HG03039 (cell line): ENCODE measurements around the gene SPATA18.
"Not testable (repeated sequence)": the region's sequence is repeated elsewhere in the genome, so short reads cannot be mapped to it uniquely, and the experiment has no call there.

ENCODE experiments used
- ATAC-seq: cut with Tn5 transposase; IDR thresholded peaks from one replicate; pipeline ENCODE4 v1.9.1; 2021; ENCODE audit warnings: mild to moderate bottlenecking, moderate library complexity; ENCODE audit not compliant: unreplicated experiment

SPATA18 gene

DNA sequence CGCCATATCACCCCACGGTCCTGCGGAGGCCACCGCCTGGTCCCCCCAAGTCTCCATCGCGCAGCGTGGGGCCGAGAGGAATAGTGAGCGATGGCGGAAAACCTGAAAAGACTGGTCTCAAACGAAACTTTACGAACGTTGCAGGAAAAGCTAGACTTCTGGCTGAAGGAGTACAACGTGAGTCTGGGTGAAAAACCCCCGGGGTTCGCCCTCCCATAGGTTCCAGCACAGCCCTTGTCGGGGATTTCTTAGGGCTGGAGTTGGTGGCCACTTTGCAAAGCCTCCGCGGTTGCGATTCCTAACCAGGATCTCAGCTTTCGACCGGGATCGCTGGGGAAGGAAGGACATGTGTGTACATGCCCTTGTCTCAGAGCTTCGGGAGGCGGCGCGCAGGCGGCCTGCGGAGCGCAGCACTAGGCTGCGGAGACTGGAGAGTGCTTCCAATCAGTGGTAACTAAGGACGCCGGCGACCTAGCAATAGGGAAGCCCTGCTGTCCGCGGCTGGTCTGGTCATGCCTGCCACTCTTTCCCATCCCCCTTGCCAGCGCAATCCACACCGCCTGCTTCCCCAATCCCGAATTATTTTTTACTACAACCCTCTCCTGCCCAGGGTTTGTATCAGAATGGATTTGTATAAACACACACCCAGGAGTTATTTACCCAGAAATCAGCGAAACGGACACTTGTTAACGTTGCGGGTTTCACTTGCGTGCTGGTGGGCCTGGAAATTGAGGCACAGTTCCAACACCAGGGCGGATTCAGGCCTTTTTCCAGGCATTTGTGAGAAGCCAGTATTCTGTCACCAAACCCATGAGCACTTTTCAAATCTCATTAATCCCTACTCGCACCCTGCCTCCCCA is 741 bp downstream of the SPATA18 start:
- peak; percentile 57 for ATAC-seq

DNA sequence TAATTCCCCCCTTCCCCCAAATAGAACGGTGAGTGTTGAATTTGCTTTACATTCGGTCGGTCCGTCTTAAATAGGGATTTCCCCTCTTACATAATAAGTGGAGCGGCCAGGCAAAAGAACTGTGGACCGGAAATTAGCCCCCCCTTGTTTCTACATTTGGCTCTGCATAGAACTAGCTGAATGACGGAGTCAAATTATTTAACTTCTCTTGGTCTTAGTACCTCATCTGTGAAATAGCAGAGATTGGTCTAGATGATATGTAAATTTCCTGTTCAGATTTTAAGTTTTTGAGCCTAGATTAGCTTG is 1.3 kb downstream of the SPATA18 start:
- ATAC-seq, result peak; percentile 61

DNA sequence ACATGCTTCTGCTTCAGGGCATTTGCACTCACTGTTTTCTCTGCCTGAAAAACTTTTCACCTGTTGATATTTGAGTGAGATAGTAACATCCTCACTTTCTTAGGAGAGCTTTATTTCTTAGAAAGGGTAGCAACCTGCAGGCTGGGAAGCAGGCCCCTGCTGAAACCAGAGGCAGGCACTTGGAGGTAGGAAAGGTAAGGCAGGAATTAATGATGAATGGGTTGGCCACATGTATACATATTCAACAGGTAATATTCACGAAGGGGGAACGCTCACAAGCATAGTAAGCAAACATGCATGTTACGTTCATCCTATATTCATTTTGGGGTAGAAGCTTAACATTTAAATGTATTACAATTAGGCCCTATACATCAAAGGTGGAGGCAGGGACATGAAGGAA is 3.1 kb downstream of the SPATA18 start:
- ATAC-seq, result no peak

DNA sequence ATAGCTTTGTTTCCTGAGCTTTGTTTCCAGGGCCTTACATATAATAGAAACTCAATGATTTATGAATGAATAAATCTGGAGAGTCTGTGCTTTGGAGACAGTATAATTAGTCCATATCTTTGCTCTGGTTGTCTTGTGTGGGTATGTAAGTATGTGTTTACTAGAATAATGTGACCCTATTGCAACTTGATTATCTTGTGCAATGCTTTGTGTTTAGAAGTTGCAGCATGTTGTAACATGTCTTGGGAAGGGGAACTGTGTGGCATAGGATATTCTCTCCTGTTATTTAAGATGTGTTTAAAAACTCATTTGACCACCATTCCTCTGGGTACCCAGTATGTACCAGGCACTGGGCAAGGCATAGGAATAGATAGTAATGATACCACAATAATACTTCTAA is 6.1 kb downstream of the SPATA18 start:
- no peak for ATAC-seq

DNA sequence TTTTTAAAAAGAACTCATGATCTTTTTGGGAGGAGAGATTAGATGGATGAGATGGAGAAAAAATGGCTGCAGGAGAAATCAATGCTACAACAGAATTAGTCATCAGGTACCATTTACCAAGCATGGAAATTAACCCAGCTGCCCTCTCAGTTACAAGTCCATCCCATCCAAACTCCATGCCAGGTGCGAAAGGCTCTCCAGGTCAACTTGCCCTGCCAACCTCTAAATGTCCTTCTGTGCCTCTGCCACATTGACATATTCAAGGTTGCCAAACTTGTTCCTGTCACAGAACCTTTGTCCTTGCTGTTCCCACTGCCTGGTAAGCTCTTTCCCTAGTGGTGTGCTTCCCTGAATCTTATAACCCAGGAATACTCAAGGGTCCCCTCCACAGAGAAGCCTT is 7.2 kb downstream of the SPATA18 start:
- ATAC-seq, result no peak

DNA sequence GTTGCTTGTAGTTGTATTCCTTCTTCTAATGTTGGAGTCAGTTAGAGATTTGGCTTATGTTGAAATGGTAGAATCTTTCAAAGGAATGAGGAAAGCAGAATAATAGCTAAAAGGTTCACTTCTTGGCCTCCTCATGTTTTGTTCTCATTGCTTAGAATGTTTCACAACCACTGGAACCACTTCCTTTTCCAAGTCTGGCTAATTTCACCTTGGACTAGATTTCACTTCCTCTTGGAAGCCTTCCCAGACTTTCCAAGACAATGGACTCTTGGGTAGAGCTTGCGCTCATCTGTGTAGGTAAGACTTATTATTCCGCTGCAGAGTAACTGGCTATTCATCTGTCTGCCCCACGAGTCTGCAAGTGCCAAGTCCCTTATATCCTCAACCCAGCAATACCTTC is 8.3 kb downstream of the SPATA18 start:
- ATAC-seq, result no peak

DNA sequence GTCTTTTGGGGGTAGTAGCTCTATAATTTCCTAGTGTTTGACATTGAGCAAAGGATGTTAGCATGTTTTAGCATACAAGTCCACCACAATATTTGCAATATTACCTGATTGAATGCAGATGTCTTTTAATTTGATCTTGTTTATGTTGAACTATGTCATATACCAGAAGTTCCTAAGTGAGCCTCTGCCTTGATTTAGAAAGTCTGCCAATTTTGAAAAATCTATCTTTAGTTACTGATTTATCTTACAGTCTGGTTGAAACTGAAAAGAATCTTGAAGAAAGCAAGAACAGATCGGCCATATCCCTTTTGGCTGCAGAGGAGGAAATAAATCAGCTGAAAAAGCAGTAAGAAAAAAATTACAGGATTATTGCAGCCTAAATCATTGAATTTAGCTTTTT is 18.5 kb downstream of the SPATA18 start:
- ATAC-seq, result no peak

DNA sequence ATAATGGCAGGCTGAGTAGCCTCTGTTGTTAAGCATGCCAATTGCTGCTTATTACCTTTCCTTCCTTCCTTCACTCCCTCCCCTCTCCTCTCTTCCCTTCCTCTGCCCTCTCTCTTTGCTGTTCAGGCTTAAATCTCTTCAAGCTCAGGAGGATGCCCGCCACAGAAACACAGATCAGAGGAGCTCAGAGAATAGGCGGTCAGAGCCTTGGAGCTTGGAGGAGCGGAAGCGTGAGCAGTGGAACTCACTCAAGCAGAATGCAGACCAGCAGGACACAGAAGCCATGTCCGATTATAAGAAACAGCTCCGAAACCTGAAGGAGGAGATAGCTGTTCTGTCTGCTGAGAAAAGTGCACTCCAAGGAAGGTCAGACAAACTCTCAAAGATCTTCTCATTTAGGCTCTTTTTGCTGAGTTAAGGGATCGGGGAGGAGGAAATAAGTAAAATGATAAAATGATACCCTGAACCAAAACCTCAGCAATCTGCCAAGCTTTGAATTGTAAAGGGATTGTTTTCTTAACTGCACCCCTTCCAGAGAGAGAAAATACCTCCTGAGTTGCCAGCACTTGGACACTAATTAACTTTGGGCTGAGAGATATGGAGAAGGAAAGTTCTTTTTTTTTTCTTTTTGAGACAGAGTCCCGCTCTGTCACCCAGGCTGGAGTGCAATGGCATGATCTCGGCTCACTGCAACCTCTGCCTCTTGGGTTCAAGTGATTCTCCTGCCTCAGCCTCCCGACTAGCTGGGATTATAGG is 20.9 kb downstream of the SPATA18 start:
- no peak for ATAC-seq

DNA sequence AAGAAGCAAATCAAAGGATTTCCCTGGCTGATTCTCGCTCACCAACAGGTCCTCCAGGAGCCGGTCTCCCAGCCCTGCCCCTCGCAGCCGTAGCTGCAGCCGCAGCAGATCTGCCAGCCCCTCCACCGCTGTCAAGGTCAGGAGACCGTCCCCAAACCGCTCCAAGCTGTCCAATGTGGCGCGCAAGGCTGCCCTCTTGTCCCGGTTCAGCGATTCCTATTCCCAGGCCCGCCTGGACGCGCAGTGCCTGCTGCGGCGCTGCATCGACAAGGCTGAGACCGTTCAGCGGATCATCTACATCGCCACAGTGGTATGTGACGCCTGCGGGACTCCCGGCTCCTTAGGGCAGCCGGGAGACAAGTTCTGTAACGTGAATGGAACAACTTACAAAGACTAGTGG is 25.6 kb downstream of the SPATA18 start:
- ATAC-seq, result no peak

DNA sequence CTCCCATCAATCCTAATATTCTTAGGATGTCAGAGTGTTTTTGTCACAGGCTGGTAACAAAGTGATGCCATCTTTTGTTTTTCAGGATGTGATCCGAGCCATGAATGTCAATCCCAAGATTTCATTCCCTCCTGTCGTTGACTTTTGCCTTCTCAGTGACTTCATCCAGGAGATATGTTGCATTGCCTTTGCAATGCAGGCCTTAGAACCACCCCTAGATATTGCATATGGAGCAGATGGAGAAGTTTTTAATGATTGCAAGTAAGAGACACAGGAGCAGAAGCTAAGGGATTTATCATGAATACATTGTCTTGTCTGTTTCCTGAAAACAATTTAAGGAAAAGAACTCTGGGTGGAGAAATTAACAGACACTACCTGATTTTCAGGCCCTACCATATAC is 28.6 kb downstream of the SPATA18 start:
- no peak for ATAC-seq

DNA sequence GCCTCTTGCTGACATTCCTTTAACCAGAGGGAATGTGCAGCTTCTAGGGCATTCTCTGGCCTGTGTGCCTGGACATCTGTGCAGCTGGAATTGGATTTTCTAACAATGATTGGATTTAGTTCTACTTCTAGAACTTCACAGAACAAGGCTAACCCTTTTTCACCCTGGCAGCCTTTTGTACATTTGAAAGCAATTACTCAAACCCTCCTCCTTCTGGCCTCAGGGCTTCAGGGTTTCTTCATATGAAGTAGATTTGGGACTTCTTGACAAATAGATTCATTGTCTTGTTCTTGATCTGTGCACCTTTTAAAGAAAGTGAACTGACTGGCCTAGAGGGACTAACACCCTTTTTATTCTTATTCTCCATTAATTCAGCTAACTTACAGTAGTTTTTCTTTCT is 30.1 kb downstream of the SPATA18 start:
- ATAC-seq, result no peak

DNA sequence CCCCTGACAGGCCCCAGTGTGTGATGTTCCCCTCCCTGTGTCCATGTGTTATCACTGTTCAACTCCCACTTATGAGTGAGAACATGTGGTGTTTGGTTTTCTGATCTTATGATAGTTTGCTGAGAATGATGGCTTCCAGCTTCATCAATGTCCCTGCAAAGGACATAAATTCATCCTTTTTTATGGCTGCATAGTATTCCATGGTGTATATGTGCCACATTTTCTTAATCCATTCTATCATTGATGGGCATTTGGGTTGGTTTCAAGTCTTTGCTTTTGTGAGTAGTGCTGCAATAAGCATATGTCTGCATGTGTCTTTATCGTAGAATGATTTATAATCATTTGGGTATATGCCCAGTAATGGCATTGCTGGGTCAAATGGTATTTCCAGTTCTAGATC is 35.3 kb downstream of the SPATA18 start:
- not testable (repeated sequence) for ATAC-seq

DNA sequence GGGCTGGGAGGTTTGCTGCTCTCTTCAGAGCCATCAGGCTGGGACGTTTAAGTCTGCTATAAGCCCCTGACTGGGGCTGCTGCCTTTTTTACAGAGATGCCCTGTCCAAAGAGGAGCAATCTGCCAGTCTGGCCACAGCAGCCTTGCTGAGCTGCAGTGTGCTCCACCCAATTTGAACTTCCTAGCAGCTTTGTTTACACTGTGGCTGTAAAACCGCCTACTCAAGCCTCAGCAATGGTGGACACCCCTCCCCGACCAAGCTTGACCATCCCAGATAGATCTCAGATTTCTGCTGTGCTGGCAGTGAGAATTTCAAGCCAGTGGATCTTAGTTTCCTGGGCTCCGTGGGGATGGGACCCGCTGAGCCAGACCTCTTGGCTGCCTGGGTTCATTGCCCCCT is 40.7 kb downstream of the SPATA18 start:
- ATAC-seq, result no peak

DNA sequence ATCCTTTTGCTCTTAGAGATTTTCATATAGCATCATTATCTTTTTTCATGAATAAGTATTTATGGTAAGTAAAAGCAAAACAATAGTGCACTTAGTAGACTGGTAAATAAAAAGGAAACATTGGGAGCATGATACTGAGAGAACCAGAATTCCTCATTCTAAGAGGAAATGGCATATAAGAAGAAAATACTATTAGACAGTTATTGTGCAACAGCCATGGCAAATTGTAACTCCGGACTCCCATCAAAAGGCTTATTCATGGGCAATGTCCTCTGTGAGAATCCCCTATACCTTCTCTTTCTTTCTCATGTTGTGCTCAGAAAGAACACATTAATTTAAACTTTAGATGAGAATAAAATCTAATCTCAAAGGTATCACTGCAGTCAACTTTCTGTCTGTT is 42.4 kb downstream of the SPATA18 start:
- ATAC-seq, result no peak

DNA sequence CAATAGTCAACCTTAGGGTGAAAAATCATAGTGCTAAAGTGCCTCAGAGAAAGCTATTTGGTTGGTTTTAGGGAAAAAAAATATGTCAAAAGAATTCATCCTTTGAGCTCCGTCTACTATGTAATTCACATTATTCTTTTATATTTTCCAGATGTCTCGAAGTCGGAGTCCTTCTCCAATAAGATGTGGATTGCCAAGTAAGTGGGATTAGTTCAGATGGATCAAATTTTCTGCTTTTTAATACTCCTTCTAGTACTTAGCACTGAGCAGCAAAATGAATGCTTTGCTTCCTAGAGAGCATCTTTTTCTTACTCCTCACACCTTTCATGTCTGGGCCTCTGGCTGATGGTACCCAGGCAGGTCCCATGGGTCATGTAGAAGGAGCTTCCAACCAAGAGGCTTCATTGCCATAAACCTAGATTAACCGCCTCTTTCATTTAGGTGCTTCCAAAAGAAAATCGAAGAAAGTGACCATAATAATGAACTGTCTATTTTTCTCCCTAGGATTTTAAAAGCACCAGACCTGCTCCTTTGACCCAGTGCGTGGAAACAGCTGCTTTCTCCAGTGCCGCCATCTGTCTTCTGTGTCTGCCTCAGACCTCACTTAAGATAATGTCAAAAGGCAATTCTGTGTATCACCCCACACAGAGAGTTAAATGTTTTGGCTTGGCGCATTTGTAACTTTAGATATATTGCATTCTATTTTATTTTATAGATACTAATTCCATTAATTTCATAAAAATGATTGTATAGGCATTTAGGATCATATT is 43.5 kb downstream of the SPATA18 start:
- ATAC-seq, result no peak

DNA sequence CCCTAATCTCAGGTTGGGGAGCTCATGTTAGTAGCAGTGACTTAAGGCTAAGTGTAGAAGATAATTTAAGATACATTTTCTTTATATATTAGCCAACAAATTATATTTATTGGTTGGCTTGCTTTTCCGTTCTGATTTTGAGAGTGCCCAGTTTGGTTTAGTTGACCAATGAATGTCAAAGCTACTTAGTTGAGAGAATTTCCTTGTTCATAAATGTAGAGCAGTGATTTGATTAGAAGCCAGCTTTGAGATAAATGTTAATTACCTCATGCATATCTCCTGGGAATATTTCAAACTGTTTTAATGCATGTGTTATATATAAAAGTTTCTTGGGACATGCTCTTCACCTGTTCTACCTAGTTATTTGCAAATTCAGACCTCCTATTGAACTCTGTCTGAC is 44.3 kb downstream of the SPATA18 start:
- no peak for ATAC-seq

DNA sequence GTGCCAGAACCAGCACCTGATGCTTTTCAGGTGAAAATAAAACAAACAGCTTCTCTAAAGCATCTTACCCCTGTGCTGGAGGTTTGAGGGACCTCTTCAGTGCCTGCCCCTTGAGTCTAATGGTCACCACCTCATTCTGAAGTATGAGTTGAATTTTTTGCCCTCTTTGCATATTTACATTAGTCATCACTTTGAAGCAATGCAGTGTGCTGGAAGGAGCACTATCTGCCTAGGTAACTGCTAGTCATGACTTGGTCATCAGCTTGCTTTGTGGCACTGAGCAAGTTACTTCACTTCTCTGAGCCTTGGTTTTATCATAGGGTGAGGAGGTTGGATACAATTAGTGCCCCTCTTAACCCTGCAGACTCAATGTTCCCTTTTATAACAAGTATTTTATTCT is 44.9 kb downstream of the SPATA18 start:
- ATAC-seq, result no peak

DNA sequence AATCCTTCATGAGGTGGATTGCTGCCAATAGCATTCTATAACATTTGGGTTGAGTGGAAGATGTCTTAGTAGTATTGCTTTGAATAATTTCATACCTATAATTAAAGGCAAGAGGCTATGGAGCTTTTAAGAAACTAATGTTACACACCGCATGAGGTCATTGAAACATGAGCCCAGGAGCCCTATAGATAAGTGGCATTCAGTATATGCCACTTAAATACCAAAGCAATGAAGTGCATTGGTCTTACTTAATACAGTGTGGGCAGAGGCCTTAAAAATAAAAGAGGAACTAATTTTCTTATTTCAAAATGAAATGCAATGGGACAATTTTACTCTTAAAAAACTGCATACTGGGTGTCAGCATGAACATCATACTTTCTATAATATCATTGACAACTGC is 47.5 kb downstream of the SPATA18 start:
- no peak for ATAC-seq

DNA sequence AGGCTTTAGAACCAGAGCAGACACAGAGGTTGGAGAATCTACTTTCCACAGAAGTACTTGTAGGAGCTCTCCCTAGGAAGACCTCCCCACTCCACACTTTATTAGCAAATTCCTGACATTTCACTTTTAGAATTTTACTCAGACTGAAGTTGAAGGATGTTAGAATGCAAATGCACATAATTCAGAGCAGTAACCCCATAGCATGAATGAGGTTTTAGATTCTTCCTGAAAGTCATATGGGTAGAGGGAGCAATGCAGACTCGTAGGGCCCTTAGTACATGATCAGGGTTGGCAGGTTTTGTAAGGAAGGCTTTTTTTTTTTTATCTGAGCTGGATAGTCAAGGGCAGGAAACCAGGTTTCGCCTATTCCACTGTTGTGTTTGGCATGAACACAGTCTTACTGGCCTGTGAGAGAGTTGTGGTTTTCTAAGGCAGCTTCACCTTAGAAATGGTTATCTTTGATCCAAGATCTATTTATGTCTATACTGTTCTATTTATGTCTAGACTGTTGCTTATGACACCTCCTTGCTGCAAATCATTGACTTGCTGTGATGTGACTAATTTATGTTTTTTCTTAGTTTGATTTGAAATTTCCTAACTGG is 48.9 kb downstream of the SPATA18 start:
- no peak for ATAC-seq

DNA sequence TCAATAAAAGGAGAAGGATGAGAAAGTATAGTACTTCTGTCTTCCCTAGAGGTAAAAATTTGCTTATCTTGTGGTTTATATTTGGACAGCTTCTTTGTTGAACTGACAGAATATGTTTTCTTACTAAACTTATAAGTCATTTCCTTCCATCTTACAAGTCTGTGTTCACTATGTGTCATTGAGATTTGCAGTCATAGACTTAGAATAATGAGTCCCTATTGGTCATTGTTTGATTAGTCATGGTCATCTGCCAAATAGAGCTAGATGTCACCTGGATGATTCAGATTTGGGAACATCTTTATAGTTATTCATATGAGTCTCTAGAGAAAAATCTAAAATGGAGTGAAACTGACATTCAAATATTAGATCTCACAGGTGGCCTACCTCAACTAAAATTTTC is 51.5 kb downstream of the SPATA18 start:
- no peak for ATAC-seq

DNA sequence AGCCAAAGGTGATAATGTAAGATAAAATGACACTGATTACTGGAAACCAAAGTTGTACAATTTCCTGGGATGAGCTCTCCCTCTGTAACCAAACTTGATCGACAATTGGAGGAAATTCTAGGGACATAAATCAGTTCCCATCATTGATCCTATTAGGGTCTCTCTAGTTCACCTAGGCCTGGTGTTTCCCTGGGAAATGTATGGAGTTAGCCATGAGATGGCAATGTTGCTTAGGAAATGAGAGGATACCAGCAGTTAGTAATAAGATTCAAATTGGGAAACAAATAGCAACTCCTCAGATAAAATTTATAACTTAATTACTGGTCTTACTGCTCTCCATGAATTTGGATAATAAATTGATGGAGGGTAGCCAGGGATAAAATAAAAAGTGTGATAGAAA is 52.2 kb downstream of the SPATA18 start:
- ATAC-seq, result no peak
